Measurements from ENCODE around the gene ZDHHC7. TPM values are rescaled to one million over a fixed set of nuclear protein-coding genes. Genes with fewer than 3 reads are reported as not detected.

Gene ZDHHC7
- total and polyA plus RNA-seq, 11 donors, result 12.0 to 66.7 (median 43.9) TPM

- Histone ChIP-seq H3K27ac (peak overlapping the region in 10 of 12 donors; percentile 2 to 90 (median 49)), H3K27me3 (no peaks in the 10 kb centered on the region), H3K9me3 (no peaks in the 10 kb centered on the region), H3K4me1 (peaks cover 8 to 100% (median 63%) of the 10 kb centered on the region in 12 donors), H3K36me3 (peaks cover 0 to 13% (median 4%) of the 10 kb centered on the region in 9 donors), H3K4me3 (no peak overlapping the region)
- DNase-seq (peak in 1 of 5 donors; percentile 45), ATAC-seq (peak in 2 of 4 donors; percentile 6 to 11)
- intact Hi-C loops (cut with DNase I), result no loop called here
- WGBS, 4 donors, result 62 to 66% (median 65%) methylated on average over 15 to 16 of the region's 16 CpGs
- TF ChIP-seq POLR2A (IDR thresholded peaks at IDR 0.05) (no peak), CTCF (IDR thresholded peaks at IDR 0.05) (no peak)
Measured at GRCh38 chr16:85003725-85004586, 7.4 kb downstream of the ZDHHC7 start.

- peak in 3 of 4 donors; percentile 1 to 6 (median 5) for ATAC-seq
- DNase-seq, result no peak
- 80 to 87% (median 82%) methylated on average over 13 of the region's 13 CpGs for WGBS, 4 donors
Measured at GRCh38 chr16:85003076-85003475, 8.3 kb downstream of the ZDHHC7 start.

GRCh38 chr16:85002608-85003007 lies 8.7 kb downstream of the ZDHHC7 start:
- peaks cover 8 to 98% (median 56%) of the 10 kb centered on the region in 12 donors for H3K4me1 ChIP-seq
- H3K27me3 ChIP-seq, result no peaks in the 10 kb centered on the region
- TF ChIP-seq CTCF (IDR thresholded peaks at IDR 0.05) (no peak), POLR2A (IDR thresholded peaks at IDR 0.05) (no peak)
- H3K4me3 ChIP-seq, result peak overlapping the region in 10 of 12 donors; percentile 1 to 43 (median 30)
- ATAC-seq (peak in 3 of 4 donors; percentile 41 to 58 (median 50)), DNase-seq (peak; percentile 48 to 82 (median 55))
- intact Hi-C loops (cut with DNase I), result no loop called here
- H3K36me3 ChIP-seq, result peaks cover 0 to 13% (median 4%) of the 10 kb centered on the region in 9 donors
- WGBS, 4 donors, result 51 to 66% (median 58%) methylated on average over 12 of the region's 12 CpGs
- no peaks in the 10 kb centered on the region for H3K9me3 ChIP-seq
- peak overlapping the region in 11 of 12 donors; percentile 21 to 90 (median 47) for H3K27ac ChIP-seq

More at GRCh38 chr16:85003076-85003475, 8.3 kb downstream of the ZDHHC7 start:
- Histone ChIP-seq H3K4me3 (peak overlapping the region in 7 of 12 donors; percentile 8 to 43 (median 34)), H3K36me3 (peaks cover 0 to 13% (median 4%) of the 10 kb centered on the region in 9 donors), H3K4me1 (peaks cover 8 to 98% (median 58%) of the 10 kb centered on the region in 12 donors), H3K9me3 (no peaks in the 10 kb centered on the region), H3K27me3 (no peaks in the 10 kb centered on the region), H3K27ac (peak overlapping the region in 11 of 12 donors; percentile 21 to 90 (median 47))
- no peak for TF ChIP-seq CTCF (IDR thresholded peaks at IDR 0.05)
- TF ChIP-seq POLR2A (IDR thresholded peaks at IDR 0.05), result no peak
- intact Hi-C loops (cut with DNase I), result no loop called here

- H3K36me3 ChIP-seq, result peaks cover 0 to 13% (median 4%) of the 10 kb centered on the region in 9 donors
Measured at GRCh38 chr16:85002099-85002541, 9.2 kb downstream of the ZDHHC7 start.

More at GRCh38 chr16:85002099-85002541, 9.2 kb downstream of the ZDHHC7 start:
- no peak for TF ChIP-seq CTCF (IDR thresholded peaks at IDR 0.05)
- TF ChIP-seq POLR2A (IDR thresholded peaks at IDR 0.05), result no peak
- H3K9me3 ChIP-seq, result no peaks in the 10 kb centered on the region
- H3K4me1 ChIP-seq, result peaks cover 8 to 95% (median 54%) of the 10 kb centered on the region in 12 donors
- 56 to 71% (median 59%) methylated on average over 10 of the region's 10 CpGs for WGBS, 4 donors
- DNase-seq (no peak), ATAC-seq (peak in 2 of 4 donors; percentile 3 to 28)
- intact Hi-C loops (cut with DNase I), result no loop called here
- peak overlapping the region in 10 of 12 donors; percentile 1 to 43 (median 30) for H3K4me3 ChIP-seq
- H3K27me3 ChIP-seq, result no peaks in the 10 kb centered on the region
- peak overlapping the region in 11 of 12 donors; percentile 2 to 90 (median 47) for H3K27ac ChIP-seq

All from heart left ventricle (tissue), 16 donors.